ENCODE data around the gene MLPH. TPM values are rescaled to one million over a fixed set of nuclear protein-coding genes. Genes with fewer than 3 reads are reported as not detected.
"Not testable (repeated sequence)": the region's sequence is repeated elsewhere in the genome, so short reads cannot be mapped to it uniquely, and the experiment has no call there.

Gene MLPH
- total RNA-seq, 1 donor from 2014 or later: 0.20 TPM

- DNase-seq (ENCODE audit: low read depth in 2 of 2): no peak
Measured at GRCh38 chr2:237458519-237458918, 28.5 kb upstream of the MLPH start.

- peak in 1 of 2 donors; percentile 36 for DNase-seq (ENCODE audit: low read depth in 2 of 2)
Measured at GRCh38 chr2:237459226-237459625, 27.8 kb upstream of the MLPH start.

GRCh38 chr2:237459741-237460174 is 27.3 kb upstream of the MLPH start:
- peak; percentile 74 to 84 for DNase-seq (ENCODE audit: low read depth in 2 of 2)

- DNase-seq (ENCODE audit: low read depth in 2 of 2): peak in 1 of 2 donors; percentile 48
Measured at GRCh38 chr2:237464757-237465391, 22.2 kb upstream of the MLPH start.

GRCh38 chr2:237465515-237466148 is 21.4 kb upstream of the MLPH start:
- peak in 1 of 2 donors; percentile 97 for DNase-seq (ENCODE audit: low read depth in 2 of 2)

GRCh38 chr2:237466211-237466610 is 20.8 kb upstream of the MLPH start:
- DNase-seq (ENCODE audit: low read depth in 2 of 2): no peak

- no peak for DNase-seq (ENCODE audit: low read depth in 2 of 2)
Measured at GRCh38 chr2:237467447-237468179, 19.4 kb upstream of the MLPH start.

GRCh38 chr2:237469410-237469809 is 17.6 kb upstream of the MLPH start:
- DNase-seq (ENCODE audit: low read depth in 2 of 2): not testable (repeated sequence)

GRCh38 chr2:237469849-237470248 is 17.2 kb upstream of the MLPH start:
- no peak for DNase-seq (ENCODE audit: low read depth in 2 of 2)

- DNase-seq (ENCODE audit: low read depth in 2 of 2): no peak
Measured at GRCh38 chr2:237470914-237471313, 16.1 kb upstream of the MLPH start.

- peak; percentile 41 to 66 for DNase-seq (ENCODE audit: low read depth in 2 of 2)
Measured at GRCh38 chr2:237471438-237472186, 15.4 kb upstream of the MLPH start.

- no peak for DNase-seq (ENCODE audit: low read depth in 2 of 2)
Measured at GRCh38 chr2:237472187-237472712, 14.8 kb upstream of the MLPH start.

- no peak for DNase-seq (ENCODE audit: low read depth in 2 of 2)
Measured at GRCh38 chr2:237472909-237473877, 13.9 kb upstream of the MLPH start.

- peak in 1 of 2 donors; percentile 46 for DNase-seq (ENCODE audit: low read depth in 2 of 2)
Measured at GRCh38 chr2:237473878-237474441, 13.1 kb upstream of the MLPH start.

- no peak for DNase-seq (ENCODE audit: low read depth in 2 of 2)
Measured at GRCh38 chr2:237474442-237474911, 12.6 kb upstream of the MLPH start.

- DNase-seq (ENCODE audit: low read depth in 2 of 2): peak; percentile 77 to 83
Measured at GRCh38 chr2:237474931-237475703, 11.9 kb upstream of the MLPH start.

- DNase-seq (ENCODE audit: low read depth in 2 of 2): peak; percentile 23 to 76
Measured at GRCh38 chr2:237475704-237476141, 11.3 kb upstream of the MLPH start.

GRCh38 chr2:237478095-237478494 is 9.0 kb upstream of the MLPH start:
- DNase-seq (ENCODE audit: low read depth in 2 of 2): no peak

- no peak for DNase-seq (ENCODE audit: low read depth in 2 of 2)
Measured at GRCh38 chr2:237478979-237479378, 8.1 kb upstream of the MLPH start.
